ENCODE data around the gene DNAJC18. TPM values are rescaled to one million over a fixed set of nuclear protein-coding genes. Genes with fewer than 3 reads are reported as not detected.

Gene DNAJC18
- total RNA-seq, 6 experiments from 2014 or later, result 0.37 to 2.9 (median 0.75) TPM

DNA sequence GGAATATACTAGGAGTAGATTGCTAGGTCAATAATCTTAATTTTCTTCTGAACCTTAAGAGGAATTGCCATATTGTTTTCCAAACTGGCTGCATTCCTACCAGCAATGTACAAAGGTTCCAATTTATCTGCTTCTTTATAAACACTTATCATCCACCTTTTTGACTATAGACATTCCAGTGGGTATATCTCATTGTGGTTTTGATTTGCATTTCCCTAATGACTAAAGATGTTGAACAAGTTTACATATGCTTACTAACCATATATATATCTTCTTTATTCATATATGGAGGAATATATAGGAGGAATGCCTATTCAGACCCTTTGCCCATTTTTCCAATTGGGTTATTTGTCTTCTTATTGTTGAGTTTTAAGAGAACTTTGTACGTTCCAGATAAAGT is 7.6 kb downstream of the DNAJC18 start:
- H3K4me1 ChIP-seq, result no peaks in the 10 kb centered on the region
- H3K36me3 ChIP-seq, result no peaks in the 10 kb centered on the region
- ATAC-seq (no peak), DNase-seq (no peak)
- no peaks in the 10 kb centered on the region for H3K27me3 ChIP-seq
- intact Hi-C loops (cut with DNase I), result no loop called here
- no peaks in the 10 kb centered on the region for H3K9me3 ChIP-seq
- H3K27ac ChIP-seq, result no peak overlapping the region
- no peak overlapping the region for H3K4me3 ChIP-seq
- no peak for TF ChIP-seq POLR2A (IDR thresholded peaks at IDR 0.05)
- TF ChIP-seq, protein P1, sequence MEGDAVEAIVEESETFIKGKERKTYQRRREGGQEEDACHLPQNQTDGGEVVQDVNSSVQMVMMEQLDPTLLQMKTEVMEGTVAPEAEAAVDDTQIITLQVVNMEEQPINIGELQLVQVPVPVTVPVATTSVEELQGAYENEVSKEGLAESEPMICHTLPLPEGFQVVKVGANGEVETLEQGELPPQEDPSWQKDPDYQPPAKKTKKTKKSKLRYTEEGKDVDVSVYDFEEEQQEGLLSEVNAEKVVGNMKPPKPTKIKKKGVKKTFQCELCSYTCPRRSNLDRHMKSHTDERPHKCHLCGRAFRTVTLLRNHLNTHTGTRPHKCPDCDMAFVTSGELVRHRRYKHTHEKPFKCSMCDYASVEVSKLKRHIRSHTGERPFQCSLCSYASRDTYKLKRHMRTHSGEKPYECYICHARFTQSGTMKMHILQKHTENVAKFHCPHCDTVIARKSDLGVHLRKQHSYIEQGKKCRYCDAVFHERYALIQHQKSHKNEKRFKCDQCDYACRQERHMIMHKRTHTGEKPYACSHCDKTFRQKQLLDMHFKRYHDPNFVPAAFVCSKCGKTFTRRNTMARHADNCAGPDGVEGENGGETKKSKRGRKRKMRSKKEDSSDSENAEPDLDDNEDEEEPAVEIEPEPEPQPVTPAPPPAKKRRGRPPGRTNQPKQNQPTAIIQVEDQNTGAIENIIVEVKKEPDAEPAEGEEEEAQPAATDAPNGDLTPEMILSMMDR (IDR thresholded peaks at IDR 0.05), result no peak
- 91% methylated on average over 1 of the region's 1 CpG for WGBS (ENCODE audit: insufficient coverage, low coverage, low lambda C conversion rate, missing lambda C conversion rate)

DNA sequence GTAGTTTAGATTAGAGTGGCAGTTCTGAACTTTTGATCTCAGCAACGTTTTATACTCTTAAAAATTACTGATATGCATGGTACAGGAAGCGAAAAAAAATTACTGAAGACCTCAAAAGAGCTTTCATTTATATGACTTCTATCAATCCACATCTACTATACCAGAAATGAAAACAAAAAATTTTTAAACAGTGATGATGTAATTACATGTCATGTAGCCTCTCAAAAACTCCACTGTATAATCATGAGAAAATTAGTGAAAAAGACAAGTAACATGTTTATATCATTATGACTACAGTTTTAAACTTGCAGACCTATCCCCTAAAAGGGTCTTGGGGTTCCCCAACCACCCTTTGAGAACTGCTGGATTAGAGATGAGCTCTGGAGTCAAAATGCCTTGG is 9.3 kb downstream of the DNAJC18 start:
- H3K36me3 ChIP-seq, result no peaks in the 10 kb centered on the region
- no peak for DNase-seq
- ATAC-seq, result no peak
- H3K27me3 ChIP-seq, result no peaks in the 10 kb centered on the region
- no peak overlapping the region for H3K4me3 ChIP-seq
- H3K27ac ChIP-seq, result no peak overlapping the region
- intact Hi-C loops (cut with DNase I), result no loop called here
- 79% methylated on average over 2 of the region's 2 CpGs for WGBS (ENCODE audit: insufficient coverage, low coverage, low lambda C conversion rate, missing lambda C conversion rate)
- TF ChIP-seq POLR2A (IDR thresholded peaks at IDR 0.05), result no peak
- TF ChIP-seq, protein P1 (IDR thresholded peaks at IDR 0.05), result no peak
- no peaks in the 10 kb centered on the region for H3K4me1 ChIP-seq
- H3K9me3 ChIP-seq, result no peaks in the 10 kb centered on the region

DNA sequence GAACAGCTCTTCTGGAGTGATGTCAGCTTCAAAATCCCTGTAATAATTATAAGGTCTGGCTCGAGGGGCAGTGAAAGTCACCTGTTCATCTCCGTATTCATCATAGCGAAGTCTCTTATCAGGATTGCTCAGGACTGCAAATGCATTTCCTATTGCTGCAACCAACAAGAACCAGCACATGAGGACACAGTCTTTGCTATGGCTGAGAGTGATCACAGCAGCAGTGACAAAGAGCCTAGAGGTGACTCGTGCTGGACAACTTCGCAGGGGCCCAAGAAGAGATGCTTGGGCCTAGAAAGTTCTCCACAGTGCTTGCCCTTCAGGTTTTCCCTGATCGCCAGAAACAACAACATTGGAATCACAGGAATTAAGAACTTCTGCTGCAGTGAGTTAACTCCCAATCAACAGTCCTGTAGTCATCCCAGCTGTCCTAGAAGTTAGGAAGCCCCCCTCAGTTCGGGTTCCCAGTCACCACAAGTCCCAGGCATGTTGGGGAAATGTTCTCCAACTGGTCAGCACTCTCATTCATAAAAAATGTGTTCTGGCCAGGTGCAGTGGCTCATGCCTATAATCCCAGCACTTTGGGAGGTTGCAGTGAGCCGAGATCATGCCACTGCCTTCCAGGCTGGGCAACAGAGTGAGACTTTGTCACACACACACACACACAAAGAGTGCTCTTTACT is 13.0 kb downstream of the DNAJC18 start:
- no peak for ATAC-seq
- no peak for DNase-seq
- no peaks in the 10 kb centered on the region for H3K27me3 ChIP-seq
- no peaks in the 10 kb centered on the region for H3K4me1 ChIP-seq
- 61% methylated on average over 6 of the region's 8 CpGs for WGBS (ENCODE audit: insufficient coverage, low coverage, low lambda C conversion rate, missing lambda C conversion rate)
- H3K4me3 ChIP-seq, result no peak overlapping the region
- intact Hi-C loops (cut with DNase I), result loop anchor here in 1 of 2 donors (5.0 kb wide), 1 partner anchor 86 kb away; no protein-coding TSS in a partner anchor
- H3K27ac ChIP-seq, result no peak overlapping the region
- TF ChIP-seq, protein P1 (IDR thresholded peaks at IDR 0.05), result no peak
- no peak for TF ChIP-seq POLR2A (IDR thresholded peaks at IDR 0.05)
- no peaks in the 10 kb centered on the region for H3K36me3 ChIP-seq
- no peaks in the 10 kb centered on the region for H3K9me3 ChIP-seq

DNA sequence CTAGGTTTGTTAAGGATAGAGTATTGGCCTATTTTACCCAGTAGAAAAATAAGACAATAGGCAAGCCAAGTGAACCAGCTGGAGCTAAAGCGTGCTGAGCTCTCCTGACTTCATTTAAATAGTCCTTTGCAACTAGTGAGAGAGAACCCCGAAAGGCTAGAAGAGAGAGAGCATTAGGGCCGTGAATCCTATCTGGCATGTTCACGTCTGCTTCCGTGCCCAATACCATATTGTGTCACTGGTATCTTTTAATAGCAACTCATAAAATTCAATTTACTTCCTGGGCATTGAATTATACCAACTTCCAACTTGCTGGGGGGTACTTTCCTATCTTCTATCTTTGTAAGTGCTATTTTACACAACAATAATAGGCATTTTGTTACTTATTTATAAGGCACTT is 13.8 kb downstream of the DNAJC18 start:
- Histone ChIP-seq H3K9me3 (no peaks in the 10 kb centered on the region), H3K27me3 (no peaks in the 10 kb centered on the region), H3K4me1 (no peaks in the 10 kb centered on the region), H3K36me3 (no peaks in the 10 kb centered on the region), H3K4me3 (no peak overlapping the region), H3K27ac (no peak overlapping the region)
- WGBS (ENCODE audit: insufficient coverage, low coverage, low lambda C conversion rate, missing lambda C conversion rate), result 68% methylated on average over 3 of the region's 5 CpGs
- TF ChIP-seq POLR2A (IDR thresholded peaks at IDR 0.05), result no peak
- TF ChIP-seq, protein P1 (IDR thresholded peaks at IDR 0.05), result no peak
- no peak for ATAC-seq
- no peak for DNase-seq
- intact Hi-C loops (cut with DNase I), result loop anchor here in 1 of 2 donors (5.0 kb wide), 1 partner anchor 87 kb away; no protein-coding TSS in a partner anchor

All from right lobe of liver (tissue), 6 donors.